ENCODE data around the gene NAALADL1. TPM values are rescaled to one million over a fixed set of nuclear protein-coding genes. Genes with fewer than 3 reads are reported as not detected.

NAALADL1 gene
- total RNA-seq, 4 donors from 2014 or later, result 5.6 to 21.5 (median 6.8) TPM

GRCh38 chr11:65102142-65103095 lies 44.1 kb upstream of the NAALADL1 start:
- Histone ChIP-seq H3K27ac (peak overlapping the region in 2 of 3 donors; percentile 17 to 41), H3K4me1 (peaks cover 2 to 26% of the 10 kb centered on the region in 2 donors), H3K9me3 (no peaks in the 10 kb centered on the region), H3K27me3 (no peaks in the 10 kb centered on the region), H3K4me3 (replicated peaks in 1 of 3) (no peak overlapping the region), H3K36me3 (peaks cover 0 to 7% of the 10 kb centered on the region in 2 donors)
- intact Hi-C loops (cut with DNase I), result no loop called here
- 75 to 77% methylated on average over 8 of the region's 8 CpGs for WGBS, 2 donors
- TF ChIP-seq POLR2A (IDR thresholded peaks at IDR 0.05) (no peak), CTCF (IDR thresholded peaks at IDR 0.05) (no peak)
- no peak for DNase-seq

- Histone ChIP-seq H3K4me3 (replicated peaks in 1 of 3) (no peak overlapping the region), H3K36me3 (peaks cover 0 to 6% of the 10 kb centered on the region in 2 donors), H3K27me3 (no peaks in the 10 kb centered on the region), H3K4me1 (peaks cover 9 to 35% of the 10 kb centered on the region in 2 donors), H3K27ac (no peak overlapping the region), H3K9me3 (no peaks in the 10 kb centered on the region)
- intact Hi-C loops (cut with DNase I), result no loop called here
- TF ChIP-seq CTCF (IDR thresholded peaks at IDR 0.05), result no peak
- TF ChIP-seq POLR2A (IDR thresholded peaks at IDR 0.05), result no peak
- no peak for DNase-seq
- 91 to 94% methylated on average over 6 of the region's 6 CpGs for WGBS, 2 donors
Observed at GRCh38 chr11:65100674-65101350, 42.5 kb upstream of the NAALADL1 start.

- H3K4me1 ChIP-seq, result peaks cover 12 to 15% of the 10 kb centered on the region in 2 donors
- 44 to 59% methylated on average over 7 to 8 of the region's 8 CpGs for WGBS, 2 donors
- peak overlapping the region; percentile 60 to 87 (median 82) for H3K27ac ChIP-seq
- H3K9me3 ChIP-seq, result no peaks in the 10 kb centered on the region
- intact Hi-C loops (cut with DNase I), result no loop called here
- H3K27me3 ChIP-seq, result no peaks in the 10 kb centered on the region
- H3K36me3 ChIP-seq, result peaks cover 0 to 3% of the 10 kb centered on the region in 2 donors
- peak overlapping the region in 2 of 3 donors; percentile 55 to 84 for H3K4me3 ChIP-seq (replicated peaks in 1 of 3)
- TF ChIP-seq CTCF (IDR thresholded peaks at IDR 0.05) (no peak), POLR2A (IDR thresholded peaks at IDR 0.05) (no peak)
- no peak for DNase-seq
Observed at GRCh38 chr11:65096926-65097325, 38.6 kb upstream of the NAALADL1 start.

GRCh38 chr11:65095974-65096806 lies 37.8 kb upstream of the NAALADL1 start, which contains the start of gene VPS51:
Gene VPS51 (plus strand): TSS chr11:65096214. CDS start chr11:65096251, 37 bp downstream.
- H3K27me3 ChIP-seq, result no peaks in the 10 kb centered on the region
- peak within 1 kb of the TSS; percentile 60 to 87 (median 82) for H3K27ac ChIP-seq
- peak within 1 kb of the TSS; percentile 27 to 84 (median 55) for H3K4me3 ChIP-seq (replicated peaks in 1 of 3)
- H3K4me1 ChIP-seq, result peaks cover 10 to 12% of the 10 kb centered on the region in 2 donors
- peak; percentile 59 to 71 for TF ChIP-seq POLR2A (IDR thresholded peaks at IDR 0.05)
- TF ChIP-seq CTCF (IDR thresholded peaks at IDR 0.05), result peak in 1 of 6 experiments; percentile 19
- no peaks in the 10 kb centered on the region for H3K9me3 ChIP-seq
- DNase-seq, result peak; percentile 92 to 93
- intact Hi-C loops (cut with DNase I), result no loop called here
- WGBS, 2 donors, result 0 to 1% methylated on average over 16 to 23 of the region's 52 CpGs
- peaks cover 0 to 3% of the 10 kb centered on the region in 2 donors for H3K36me3 ChIP-seq
